Upper lobe of right lung (tissue), 1 donor: ENCODE results near the gene CYP2A6. TPM values are rescaled to one million over a fixed set of nuclear protein-coding genes. Genes with fewer than 3 reads are reported as not detected.
"Not testable (repeated sequence)": the region's sequence is repeated elsewhere in the genome, so short reads cannot be mapped to it uniquely, and the experiment has no call there.

Experiments
- ATAC-seq: fragments of 200-7000 bp; cut with Tn5 transposase; one replicate; pipeline ENCODE4 v1.9.1; 2020; ENCODE audit warnings: mild to moderate bottlenecking, moderate library complexity
- DNase-seq: peaks from one replicate; pipeline ENCODE4 v3.0.0-alpha.2; 2020
- H3K27ac ChIP-seq: fragments of 200-600 bp; one replicate; pipeline ENCODE4 v1.8.0; 2022
- H3K27me3 ChIP-seq: fragments of 200-600 bp; one replicate; pipeline ENCODE4 v1.8.0; 2022; ENCODE audit warnings: mild to moderate bottlenecking
- H3K36me3 ChIP-seq: fragments of 200-600 bp; one replicate; pipeline ENCODE4 v1.8.0; 2022
- H3K4me1 ChIP-seq: fragments of 200-600 bp; one replicate; pipeline ENCODE4 v1.8.0; 2022
- H3K4me3 ChIP-seq: fragments of 200-600 bp; one replicate; pipeline ENCODE4 v1.8.0; 2022; ENCODE audit warnings: mild to moderate bottlenecking
- H3K9me3 ChIP-seq: fragments of 200-600 bp; one replicate; pipeline ENCODE4 v1.8.0; 2022
- CTCF ChIP-seq: fragments of 200-600 bp; IDR thresholded peaks from one replicate; pipeline ENCODE4 v1.8.0; 2022; ENCODE audit warnings: antibody characterized with exemption
- intact Hi-C: fragments of 100-400 bp; cut with DNase I; formaldehyde crosslinking; loops from one replicate; pipeline ENCODE4 v1.11.0; 2022
- total RNA-seq: library from RNA; stranded (reverse); fragmentation: NEBNext Ultra II Directional; extraction: Animal tissue kit (Norgen Biotek cat#: 25700); gene quantifications from one replicate; pipeline ENCODE4 v1.2.1, GENCODE V29; 2021
- donor health status: DM: no; HTN: yes; CAD: no; lungs with severe emphysema.

The CYP2A6 gene
- total RNA-seq, 1 donor from 2014 or later: not detected

DNA sequence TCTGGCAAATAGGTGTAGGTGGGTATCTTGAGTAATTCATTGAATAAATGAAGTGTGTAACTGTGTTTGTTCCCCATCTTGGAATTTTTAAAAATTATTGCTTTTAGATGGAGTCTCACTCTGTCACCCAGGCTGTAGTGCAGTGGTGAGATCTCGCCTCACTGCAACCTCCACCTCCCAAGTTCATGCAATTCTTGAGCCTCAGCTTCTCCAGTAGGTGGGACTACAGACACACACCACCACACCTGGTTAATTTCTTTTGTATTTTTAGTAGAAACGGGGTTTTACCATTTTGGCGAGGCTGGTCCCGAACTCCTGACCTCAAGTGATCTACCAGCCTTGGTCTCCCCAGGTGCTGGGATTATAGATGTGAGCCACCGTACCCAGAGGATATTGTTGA, 7.9 kb upstream of the CYP2A6 start:
- no peak for DNase-seq
- no peak overlapping the region for H3K4me3 ChIP-seq
- no peaks in the 10 kb centered on the region for H3K36me3 ChIP-seq
- H3K4me1 ChIP-seq: no peaks in the 10 kb centered on the region
- H3K27me3 ChIP-seq: no peaks in the 10 kb centered on the region
- no peaks in the 10 kb centered on the region for H3K9me3 ChIP-seq
- intact Hi-C loops: no loop called here
- no peak for ATAC-seq
- no peak for TF ChIP-seq CTCF
- no peak overlapping the region for H3K27ac ChIP-seq

GRCh38 chr19:40852467-40853152, 2.4 kb upstream of the CYP2A6 start:
- H3K4me3 ChIP-seq, H3K27ac ChIP-seq, ATAC-seq, H3K4me1 ChIP-seq, H3K9me3 ChIP-seq, H3K27me3 ChIP-seq, H3K36me3 ChIP-seq, DNase-seq, intact Hi-C loops: not testable (repeated sequence)

DNA sequence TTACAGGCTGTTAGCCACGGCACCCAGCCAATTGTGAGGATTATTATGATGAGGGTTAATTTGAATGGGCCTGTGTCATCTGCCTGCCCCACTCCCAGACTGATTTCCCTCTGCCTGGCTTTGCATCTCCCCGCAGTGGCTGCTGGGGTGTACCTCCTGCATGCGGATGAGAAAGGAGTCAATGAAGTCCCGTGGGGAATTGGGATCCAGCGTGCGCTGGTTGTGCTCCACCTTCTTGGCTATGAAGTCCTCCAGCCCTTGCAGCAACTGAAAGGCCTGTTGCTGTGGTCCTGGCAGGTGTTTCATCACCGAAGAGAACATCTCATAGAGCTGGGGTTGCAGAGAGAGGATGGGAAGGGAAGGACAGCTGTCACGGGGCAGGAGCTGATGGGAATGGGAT, 3.5 kb downstream of the CYP2A6 start:
- H3K4me3 ChIP-seq, intact Hi-C loops, ATAC-seq, H3K27me3 ChIP-seq, H3K9me3 ChIP-seq, H3K4me1 ChIP-seq, H3K36me3 ChIP-seq, DNase-seq, H3K27ac ChIP-seq: not testable (repeated sequence)

DNA sequence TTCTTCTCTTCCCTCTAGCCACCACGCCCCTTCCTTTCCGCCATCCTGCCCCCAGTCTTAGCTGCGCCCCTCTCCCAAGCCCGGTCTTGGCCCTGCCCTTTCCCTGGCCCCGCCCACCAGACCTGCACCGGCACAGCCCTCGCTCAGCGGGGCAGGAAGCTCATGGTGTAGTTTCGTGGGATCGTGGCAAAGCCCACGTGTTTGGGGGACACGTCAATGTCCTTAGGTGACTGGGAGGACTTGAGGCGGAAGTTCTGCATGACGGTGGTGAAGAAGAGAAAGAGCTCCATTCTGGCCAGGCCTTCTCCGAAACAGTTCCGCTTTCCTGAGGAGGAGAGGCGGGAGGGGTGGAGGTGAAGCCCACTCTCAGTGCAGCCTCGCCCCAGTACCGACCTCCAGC, 6.6 kb downstream of the CYP2A6 start:
- H3K27ac ChIP-seq, H3K27me3 ChIP-seq, H3K9me3 ChIP-seq, H3K36me3 ChIP-seq, intact Hi-C loops, H3K4me1 ChIP-seq: not testable (repeated sequence)
- H3K4me3 ChIP-seq: peak overlapping the region; percentile 26
- peak; percentile 85 for DNase-seq
- peak; percentile 89 for ATAC-seq

- H3K4me1 ChIP-seq, H3K27me3 ChIP-seq, H3K36me3 ChIP-seq, DNase-seq, intact Hi-C loops, H3K27ac ChIP-seq, H3K9me3 ChIP-seq: not testable (repeated sequence)
- H3K4me3 ChIP-seq: peak overlapping the region; percentile 26
- ATAC-seq: peak; percentile 49
These were observed 7.1 kb downstream of the CYP2A6 start for GRCh38 chr19:40842997-40843652.

GRCh38 chr19:40842012-40842411, 8.2 kb downstream of the CYP2A6 start:
- DNase-seq, H3K27me3 ChIP-seq, H3K27ac ChIP-seq, ATAC-seq, H3K36me3 ChIP-seq, intact Hi-C loops, H3K9me3 ChIP-seq, H3K4me3 ChIP-seq, H3K4me1 ChIP-seq: not testable (repeated sequence)

DNA sequence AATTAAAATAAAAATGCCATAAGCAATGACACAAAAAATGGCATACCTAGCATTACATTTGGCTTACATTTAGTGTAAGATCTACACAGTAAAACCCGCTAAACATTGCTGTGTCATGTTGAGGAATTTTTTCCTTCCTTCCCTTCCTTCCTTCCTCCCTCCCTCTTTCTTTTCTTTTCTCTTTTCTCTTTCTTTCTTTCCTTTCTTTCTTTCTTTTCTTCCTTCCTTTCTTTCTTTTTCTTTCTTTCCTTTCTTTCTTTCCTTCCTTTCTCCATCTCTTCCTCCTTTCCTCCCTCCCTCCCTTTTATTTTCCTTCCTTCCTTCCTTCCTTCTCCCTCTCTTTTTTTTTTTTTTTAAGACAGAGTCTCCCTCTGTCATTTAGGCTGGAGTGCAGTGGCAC, 11.8 kb downstream of the CYP2A6 start:
- DNase-seq, intact Hi-C loops, ATAC-seq, H3K27ac ChIP-seq, H3K4me1 ChIP-seq, H3K36me3 ChIP-seq, H3K4me3 ChIP-seq, H3K9me3 ChIP-seq, H3K27me3 ChIP-seq: not testable (repeated sequence)

DNA sequence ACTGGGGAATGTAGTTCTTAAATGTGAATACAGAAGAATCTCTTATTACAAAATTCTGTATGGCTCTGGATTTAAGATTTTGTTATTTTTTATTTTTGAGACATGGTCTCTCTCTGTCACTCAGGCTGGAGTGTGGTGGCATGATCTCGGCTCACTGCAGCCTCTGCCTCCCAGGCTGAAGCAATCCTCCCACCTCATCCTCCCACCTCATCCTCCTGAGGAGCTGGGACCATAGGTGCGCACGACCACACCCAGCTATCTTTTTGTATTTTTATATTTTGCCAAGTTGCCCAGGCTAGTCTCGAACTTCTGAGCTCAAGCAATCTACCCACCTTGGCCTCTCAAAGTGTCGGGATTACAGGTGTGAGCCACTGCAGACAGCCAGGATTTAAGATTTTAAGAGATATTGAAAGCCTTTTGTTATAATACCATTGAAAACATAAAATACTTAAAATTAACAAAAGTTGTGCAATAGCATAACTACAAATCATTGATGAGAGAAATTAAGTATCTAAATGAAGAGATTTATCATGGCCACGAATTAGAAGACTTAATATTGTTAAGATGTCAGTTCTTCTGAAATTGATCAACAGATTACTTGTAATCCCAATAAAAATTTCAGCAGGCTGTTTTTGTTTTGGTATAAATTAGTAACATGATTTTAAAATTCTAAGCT, 13.4 kb downstream of the CYP2A6 start:
- no peaks in the 10 kb centered on the region for H3K9me3 ChIP-seq
- DNase-seq: no peak
- no peak for TF ChIP-seq CTCF
- no peak overlapping the region for H3K27ac ChIP-seq
- no peak for ATAC-seq
- no peak overlapping the region for H3K4me3 ChIP-seq
- intact Hi-C loops: no loop called here
- H3K27me3 ChIP-seq: no peaks in the 10 kb centered on the region
- no peaks in the 10 kb centered on the region for H3K4me1 ChIP-seq
- H3K36me3 ChIP-seq: no peaks in the 10 kb centered on the region

DNA sequence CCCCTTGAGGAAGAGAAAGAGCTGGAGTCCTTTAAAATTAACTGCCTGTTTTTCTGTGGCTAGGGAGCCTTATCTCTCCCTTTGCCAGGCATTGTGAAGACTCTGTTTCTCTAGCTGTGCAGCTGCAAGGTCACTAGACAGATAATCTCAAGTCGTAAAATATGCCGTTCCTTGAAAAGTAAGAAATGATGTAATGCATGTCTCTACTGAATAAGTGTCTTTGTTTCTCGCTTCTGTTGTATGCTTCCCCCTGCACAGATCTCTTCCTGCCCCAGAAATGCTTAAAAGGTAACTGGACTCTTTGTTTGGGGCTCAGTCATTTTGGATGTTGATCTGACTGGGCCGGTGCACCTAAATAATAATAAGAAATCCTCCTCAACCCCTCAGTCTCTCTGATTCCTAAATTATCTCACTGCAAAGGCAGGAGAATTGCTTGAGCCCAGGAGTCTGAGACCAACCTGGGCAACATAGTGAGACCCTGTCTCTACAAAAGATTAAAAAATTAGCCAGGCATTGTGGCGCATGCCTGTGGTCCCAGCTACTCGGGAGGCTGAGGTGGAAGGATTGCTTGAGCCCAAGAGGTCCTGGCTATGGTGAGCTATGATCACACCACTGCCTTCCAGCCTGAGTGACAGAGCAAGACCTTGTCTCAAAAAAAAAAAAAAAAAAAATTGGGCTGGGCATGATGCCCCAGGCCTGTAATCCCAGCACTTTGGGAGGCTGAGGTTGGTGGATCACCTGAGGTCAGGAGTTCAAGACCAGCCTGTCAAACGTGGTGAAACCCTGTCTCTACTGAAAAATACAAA, 16.3 kb downstream of the CYP2A6 start:
- H3K36me3 ChIP-seq, H3K4me1 ChIP-seq, H3K27me3 ChIP-seq, H3K4me3 ChIP-seq, intact Hi-C loops, ATAC-seq, H3K9me3 ChIP-seq, DNase-seq, H3K27ac ChIP-seq: not testable (repeated sequence)

DNA sequence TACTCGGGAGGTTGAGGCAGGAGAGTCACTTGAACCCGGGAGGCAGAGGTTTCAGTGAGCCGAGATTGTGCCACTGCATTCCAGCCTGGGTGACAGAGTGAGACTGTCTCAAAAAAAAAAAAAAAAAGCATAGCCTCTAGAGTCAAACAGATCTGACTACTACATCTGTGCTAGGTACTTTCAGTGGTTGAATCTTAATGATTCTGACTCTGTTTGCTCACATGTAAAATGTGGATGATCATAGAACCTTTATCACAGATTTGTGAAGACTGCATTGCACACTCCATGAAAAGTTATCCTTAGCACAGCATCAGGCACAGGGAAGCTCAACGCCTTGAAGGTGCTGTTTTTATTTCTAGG, 17.8 kb downstream of the CYP2A6 start:
- H3K36me3 ChIP-seq, H3K27me3 ChIP-seq, H3K27ac ChIP-seq, H3K4me3 ChIP-seq, H3K9me3 ChIP-seq, ATAC-seq, H3K4me1 ChIP-seq, DNase-seq, intact Hi-C loops: not testable (repeated sequence)
